ENCODE results near the gene CENPL. TPM values are rescaled to one million over a fixed set of nuclear protein-coding genes. Genes with fewer than 3 reads are reported as not detected.
"Not testable (repeated sequence)": the region's sequence is repeated elsewhere in the genome, so short reads cannot be mapped to it uniquely, and the experiment has no call there.

The CENPL gene
- total RNA-seq, 1 experiment from 2014 or later = 28.7 TPM

- TF ChIP-seq CTCF (IDR thresholded peaks at IDR 0.05) (no peak), TCF7L2 (IDR thresholded peaks at IDR 0.05; ENCODE audit: low read depth, low read length) (no peak), POLR2AphosphoS5 (IDR thresholded peaks at IDR 0.05; ENCODE audit: low read depth, low read length) (no peak), SIN3A (IDR thresholded peaks at IDR 0.05; ENCODE audit: borderline replicate concordance, insufficient read depth, low read depth, low read length) (no peak)
- TF ChIP-seq, protein P1, sequence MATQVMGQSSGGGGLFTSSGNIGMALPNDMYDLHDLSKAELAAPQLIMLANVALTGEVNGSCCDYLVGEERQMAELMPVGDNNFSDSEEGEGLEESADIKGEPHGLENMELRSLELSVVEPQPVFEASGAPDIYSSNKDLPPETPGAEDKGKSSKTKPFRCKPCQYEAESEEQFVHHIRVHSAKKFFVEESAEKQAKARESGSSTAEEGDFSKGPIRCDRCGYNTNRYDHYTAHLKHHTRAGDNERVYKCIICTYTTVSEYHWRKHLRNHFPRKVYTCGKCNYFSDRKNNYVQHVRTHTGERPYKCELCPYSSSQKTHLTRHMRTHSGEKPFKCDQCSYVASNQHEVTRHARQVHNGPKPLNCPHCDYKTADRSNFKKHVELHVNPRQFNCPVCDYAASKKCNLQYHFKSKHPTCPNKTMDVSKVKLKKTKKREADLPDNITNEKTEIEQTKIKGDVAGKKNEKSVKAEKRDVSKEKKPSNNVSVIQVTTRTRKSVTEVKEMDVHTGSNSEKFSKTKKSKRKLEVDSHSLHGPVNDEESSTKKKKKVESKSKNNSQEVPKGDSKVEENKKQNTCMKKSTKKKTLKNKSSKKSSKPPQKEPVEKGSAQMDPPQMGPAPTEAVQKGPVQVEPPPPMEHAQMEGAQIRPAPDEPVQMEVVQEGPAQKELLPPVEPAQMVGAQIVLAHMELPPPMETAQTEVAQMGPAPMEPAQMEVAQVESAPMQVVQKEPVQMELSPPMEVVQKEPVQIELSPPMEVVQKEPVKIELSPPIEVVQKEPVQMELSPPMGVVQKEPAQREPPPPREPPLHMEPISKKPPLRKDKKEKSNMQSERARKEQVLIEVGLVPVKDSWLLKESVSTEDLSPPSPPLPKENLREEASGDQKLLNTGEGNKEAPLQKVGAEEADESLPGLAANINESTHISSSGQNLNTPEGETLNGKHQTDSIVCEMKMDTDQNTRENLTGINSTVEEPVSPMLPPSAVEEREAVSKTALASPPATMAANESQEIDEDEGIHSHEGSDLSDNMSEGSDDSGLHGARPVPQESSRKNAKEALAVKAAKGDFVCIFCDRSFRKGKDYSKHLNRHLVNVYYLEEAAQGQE (IDR thresholded peaks at IDR 0.05; ENCODE audit: insufficient read depth in 1 of 2, low read depth in 2 of 2, low read length in 1 of 2) = no peak
- Histone ChIP-seq H3K4me3 (ENCODE audit: low read depth in 2 of 2, low read length in 2 of 2) (no peak overlapping the region), H3K27ac (ENCODE audit: low read length) (no peak overlapping the region), H3K4me1 (ENCODE audit: control insufficient read depth, insufficient read depth, low read length) (no peaks in the 10 kb centered on the region), H3K9me3 (ENCODE audit: control insufficient read depth, insufficient read depth, low read depth, low read length) (no peaks in the 10 kb centered on the region), H3K27me3 (ENCODE audit: control insufficient read depth, insufficient read depth, low read length) (no peaks in the 10 kb centered on the region), H3K36me3 (ENCODE audit: control insufficient read depth, insufficient read depth, low read length) (no peaks in the 10 kb centered on the region)
- ATAC-seq (no peak), DNase-seq (ENCODE audit: low read depth, low spot score) (no peak)
- BruUV-seq (replicated peaks) = no TSS peak
- CTCF ChIA-PET = no interaction called here
- POLR2A ChIA-PET = no interaction called here
- in situ Hi-C loops (cut with HindIII; ENCODE audit: low pct_unique_long_range_greater_than_20kb, low sequenced_read_pairs) = no loop called here
- intact Hi-C loops (cut with micrococcal nuclease; ENCODE audit: unreplicated experiment) = no loop called here
Measured at GRCh38 chr1:173768827-173769226, 55.9 kb downstream of the CENPL start.

GRCh38 chr1:173768206-173768605 lies 56.5 kb downstream of the CENPL start:
- ChIA-PET POLR2A (no interaction called here), CTCF (no interaction called here)
- no peak for DNase-seq (ENCODE audit: low read depth, low spot score)
- no TSS peak for BruUV-seq (replicated peaks)
- no peaks in the 10 kb centered on the region for H3K9me3 ChIP-seq (ENCODE audit: control insufficient read depth, insufficient read depth, low read depth, low read length)
- H3K4me3 ChIP-seq (ENCODE audit: low read depth in 2 of 2, low read length in 2 of 2) = no peak overlapping the region
- TF ChIP-seq TCF7L2 (IDR thresholded peaks at IDR 0.05; ENCODE audit: low read depth, low read length) (no peak), CTCF (IDR thresholded peaks at IDR 0.05) (no peak), SIN3A (IDR thresholded peaks at IDR 0.05; ENCODE audit: borderline replicate concordance, insufficient read depth, low read depth, low read length) (no peak), POLR2AphosphoS5 (IDR thresholded peaks at IDR 0.05; ENCODE audit: low read depth, low read length) (no peak)
- TF ChIP-seq, protein P1 (IDR thresholded peaks at IDR 0.05; ENCODE audit: insufficient read depth in 1 of 2, low read depth in 2 of 2, low read length in 1 of 2) = no peak
- H3K27ac ChIP-seq (ENCODE audit: low read length) = no peak overlapping the region
- in situ Hi-C loops (cut with HindIII; ENCODE audit: low pct_unique_long_range_greater_than_20kb, low sequenced_read_pairs) (no loop called here), intact Hi-C loops (cut with micrococcal nuclease; ENCODE audit: unreplicated experiment) (no loop called here)
- ATAC-seq = no peak
- H3K4me1 ChIP-seq (ENCODE audit: control insufficient read depth, insufficient read depth, low read length) = no peaks in the 10 kb centered on the region
- H3K27me3 ChIP-seq (ENCODE audit: control insufficient read depth, insufficient read depth, low read length) = no peaks in the 10 kb centered on the region
- H3K36me3 ChIP-seq (ENCODE audit: control insufficient read depth, insufficient read depth, low read length) = no peaks in the 10 kb centered on the region

DNA sequence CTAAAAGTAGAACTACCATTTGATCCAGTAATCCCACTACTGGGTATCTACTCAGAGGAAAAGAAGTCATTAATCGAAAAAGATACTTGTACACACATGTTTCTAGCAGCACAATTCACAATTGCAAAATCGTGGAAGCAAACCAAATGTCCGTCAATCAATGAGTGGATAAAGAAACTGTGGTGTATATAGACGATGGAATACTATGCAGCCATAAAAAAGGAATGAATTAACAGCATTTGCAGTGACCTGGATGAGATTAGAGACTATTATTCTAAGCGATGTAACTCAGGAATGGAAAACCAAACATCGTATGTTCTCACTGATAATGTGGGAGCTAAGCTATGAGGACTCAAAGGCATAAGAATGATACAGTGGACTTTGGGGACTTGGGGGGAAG lies 60.4 kb downstream of the CENPL start:
- DNase-seq (ENCODE audit: low read depth, low spot score); H3K9me3 ChIP-seq (ENCODE audit: control insufficient read depth, insufficient read depth, low read depth, low read length); intact Hi-C loops (cut with micrococcal nuclease; ENCODE audit: unreplicated experiment); ATAC-seq; POLR2A ChIA-PET; H3K27me3 ChIP-seq (ENCODE audit: control insufficient read depth, insufficient read depth, low read length); H3K4me1 ChIP-seq (ENCODE audit: control insufficient read depth, insufficient read depth, low read length); CTCF ChIA-PET; BruUV-seq (replicated peaks); H3K27ac ChIP-seq (ENCODE audit: low read length); H3K4me3 ChIP-seq (ENCODE audit: low read depth in 2 of 2, low read length in 2 of 2); in situ Hi-C loops (cut with HindIII; ENCODE audit: low pct_unique_long_range_greater_than_20kb, low sequenced_read_pairs); H3K36me3 ChIP-seq (ENCODE audit: control insufficient read depth, insufficient read depth, low read length): not testable (repeated sequence)
